HG02798 (cell line): Measurements from ENCODE around the gene DSG1.
"Not testable (repeated sequence)": the region's sequence is repeated elsewhere in the genome, so short reads cannot be mapped to it uniquely, and the experiment has no call there.

Source experiments
- ATAC-seq: cut with Tn5 transposase; IDR thresholded peaks from one replicate; pipeline ENCODE4 v1.9.1; 2021; ENCODE audit warnings: mild to moderate bottlenecking; ENCODE audit not compliant: unreplicated experiment, poor library complexity

DSG1 gene

GRCh38 chr18:31329787-31330438 is 12.0 kb downstream of the DSG1 start:
- ATAC-seq: no peak

GRCh38 chr18:31343454-31343853 is 25.5 kb downstream of the DSG1 start:
- ATAC-seq: no peak

DNA sequence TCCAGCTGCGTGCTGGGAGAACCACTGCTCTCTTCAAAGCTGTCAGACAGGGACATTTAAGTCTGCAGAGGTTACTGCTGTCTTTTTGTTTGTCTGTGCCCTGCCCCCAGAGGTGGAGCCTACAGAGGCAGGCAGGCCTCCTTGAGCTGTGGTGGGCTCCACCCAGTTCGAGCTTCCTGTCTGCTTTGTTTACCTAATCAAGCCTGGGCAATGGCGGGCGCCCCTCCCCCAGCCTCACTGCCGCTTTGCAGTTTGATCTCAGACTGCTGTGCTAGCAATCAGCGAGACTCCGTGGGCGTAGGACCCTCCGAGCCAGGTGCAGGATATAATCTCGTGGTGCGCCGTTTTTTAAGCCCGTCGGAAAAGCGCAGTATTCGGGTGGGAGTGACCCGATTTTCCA is 35.4 kb downstream of the DSG1 start:
- ATAC-seq: not testable (repeated sequence)

DNA sequence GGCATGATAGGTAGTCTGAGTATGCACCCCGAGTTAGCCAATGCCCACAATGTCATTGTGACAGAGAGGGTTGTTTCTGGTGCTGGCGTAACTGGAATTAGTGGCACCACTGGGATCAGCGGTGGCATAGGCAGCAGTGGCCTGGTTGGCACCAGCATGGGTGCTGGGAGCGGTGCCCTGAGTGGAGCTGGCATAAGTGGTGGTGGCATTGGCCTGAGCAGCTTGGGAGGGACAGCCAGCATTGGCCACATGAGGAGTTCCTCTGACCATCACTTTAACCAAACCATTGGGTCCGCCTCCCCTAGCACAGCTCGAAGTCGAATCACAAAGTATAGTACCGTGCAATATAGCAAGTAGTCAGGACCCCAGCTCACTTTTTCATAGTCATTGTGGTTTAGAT is 37.0 kb downstream of the DSG1 start:
- ATAC-seq: no peak

DNA sequence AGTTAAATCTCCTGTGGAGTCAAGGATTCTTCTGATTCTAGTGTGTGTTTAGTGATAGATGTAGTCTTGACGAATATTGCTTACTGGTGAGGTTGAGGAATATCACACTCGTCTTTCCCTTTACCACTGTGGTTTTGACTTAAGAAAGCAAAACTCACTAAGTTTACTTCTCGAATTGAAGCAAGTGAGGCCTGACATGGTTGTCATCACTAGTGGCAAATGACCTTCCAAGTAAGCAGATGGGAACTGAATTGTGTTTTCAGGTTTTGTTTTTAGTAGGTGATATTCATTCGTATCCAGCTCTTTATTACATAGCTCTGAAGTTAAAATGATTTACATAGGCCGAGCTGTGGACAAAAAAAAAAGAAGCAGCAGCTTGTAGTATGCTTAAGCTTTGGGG is 38.1 kb downstream of the DSG1 start:
- peak; percentile 51 for ATAC-seq

DNA sequence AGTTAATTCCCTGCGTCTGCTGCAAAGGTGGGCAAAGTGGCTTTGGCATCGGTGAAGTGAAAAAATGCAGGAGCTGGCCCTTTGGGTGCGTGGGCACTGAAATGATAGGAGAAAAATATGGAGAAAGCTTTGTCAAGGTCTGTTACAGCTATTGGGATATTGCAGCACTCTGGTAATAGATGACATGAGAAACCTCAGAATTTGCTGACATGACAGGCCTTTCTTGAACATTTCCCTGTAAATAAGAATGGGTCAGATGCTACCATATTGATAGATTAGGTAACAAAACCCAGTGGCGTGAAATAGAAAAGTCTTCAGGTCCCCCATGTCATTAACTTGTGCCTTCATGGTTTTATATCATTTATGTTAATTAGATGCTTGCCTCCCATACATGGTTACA is 46.2 kb downstream of the DSG1 start:
- ATAC-seq: no peak

DNA sequence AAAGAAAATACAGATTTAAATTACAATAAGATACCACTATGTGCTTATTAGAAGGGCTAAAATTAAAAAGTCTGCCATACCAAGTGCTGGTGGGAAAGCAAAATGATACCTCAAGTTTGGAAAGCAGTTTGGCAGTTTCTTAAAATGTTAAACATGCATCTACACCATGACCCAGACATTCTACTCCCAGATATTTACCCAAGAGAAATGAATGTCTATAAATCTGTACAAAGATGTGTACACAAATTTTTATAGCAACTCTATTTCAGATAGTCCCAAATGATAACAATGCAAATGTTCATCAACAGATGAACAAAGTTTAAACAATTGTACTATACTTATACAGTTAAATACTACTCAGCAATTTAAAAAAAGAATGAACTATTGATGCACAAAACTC is 51.5 kb downstream of the DSG1 start:
- no peak for ATAC-seq

GRCh38 chr18:31371989-31372388 is 54.0 kb downstream of the DSG1 start:
- ATAC-seq: no peak

DNA sequence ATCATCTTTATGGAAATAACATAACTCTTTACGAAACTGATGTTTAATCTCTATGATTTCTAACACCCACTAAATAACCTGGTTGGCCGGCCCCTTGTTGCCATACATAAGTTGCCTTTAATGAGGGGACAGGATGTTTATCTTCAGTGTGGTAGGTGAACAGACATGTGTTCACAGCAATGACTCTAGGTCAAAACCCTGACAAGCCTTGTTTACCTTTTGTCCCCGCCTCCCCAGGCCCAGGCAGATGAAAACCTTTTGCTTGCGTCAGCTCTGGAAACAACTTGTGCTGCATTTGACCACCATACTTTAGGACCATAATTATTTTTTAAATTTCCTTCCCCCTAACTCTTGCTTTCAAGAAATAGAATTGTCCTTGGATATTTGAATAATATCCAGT is 55.7 kb downstream of the DSG1 start:
- no peak for ATAC-seq

DNA sequence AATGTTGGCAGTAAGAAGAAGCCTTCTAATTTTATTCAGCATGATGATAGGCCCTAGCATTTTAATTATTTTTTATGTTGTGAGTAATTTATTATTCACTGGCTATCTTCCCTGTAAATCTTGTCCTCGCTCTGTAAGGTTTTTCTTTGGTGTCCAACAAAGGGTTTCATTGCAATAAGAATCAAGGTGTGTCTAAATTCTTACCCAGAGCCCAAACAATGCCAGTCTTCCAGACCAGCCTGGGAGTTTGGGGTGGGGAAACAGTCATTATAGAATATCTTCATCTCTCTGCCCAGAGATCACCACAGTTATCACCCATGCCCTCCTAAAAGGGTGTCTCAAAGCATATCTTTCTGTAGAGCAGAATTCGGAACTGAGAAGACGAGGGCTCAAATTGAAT is 58.5 kb downstream of the DSG1 start, which contains the start of gene DSG4:
DSG4 (plus strand) TSS at position 301 of the 400 bp plus-strand sequence. CDS start 135 bp downstream, outside the sequence.
- no peak for ATAC-seq

- ATAC-seq: no peak
These were observed 63.0 kb downstream of the DSG1 start for GRCh38 chr18:31380912-31381311.

- ATAC-seq: no peak
These were observed 64.1 kb downstream of the DSG1 start for GRCh38 chr18:31382107-31382506.

DNA sequence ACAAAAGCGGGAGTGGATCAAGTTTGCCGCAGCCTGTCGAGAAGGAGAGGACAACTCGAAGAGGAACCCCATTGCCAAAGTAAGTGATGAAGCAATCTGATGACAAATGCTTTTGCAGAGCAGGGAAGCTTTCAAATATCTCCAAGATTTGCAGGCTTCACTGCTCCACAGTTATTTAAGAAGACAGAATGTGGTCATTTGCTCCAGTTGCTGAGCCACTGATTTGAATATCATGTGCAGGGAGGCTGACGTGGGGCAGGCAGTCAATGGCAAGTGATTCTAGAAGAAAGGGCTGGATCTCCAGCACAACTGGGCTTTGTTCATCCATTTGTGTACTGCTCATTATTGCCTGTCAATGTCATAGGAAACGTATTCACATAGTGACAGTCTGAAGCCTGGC is 68.8 kb downstream of the DSG1 start:
- no peak for ATAC-seq

GRCh38 chr18:31393286-31393685 is 75.3 kb downstream of the DSG1 start:
- ATAC-seq: no peak

DNA sequence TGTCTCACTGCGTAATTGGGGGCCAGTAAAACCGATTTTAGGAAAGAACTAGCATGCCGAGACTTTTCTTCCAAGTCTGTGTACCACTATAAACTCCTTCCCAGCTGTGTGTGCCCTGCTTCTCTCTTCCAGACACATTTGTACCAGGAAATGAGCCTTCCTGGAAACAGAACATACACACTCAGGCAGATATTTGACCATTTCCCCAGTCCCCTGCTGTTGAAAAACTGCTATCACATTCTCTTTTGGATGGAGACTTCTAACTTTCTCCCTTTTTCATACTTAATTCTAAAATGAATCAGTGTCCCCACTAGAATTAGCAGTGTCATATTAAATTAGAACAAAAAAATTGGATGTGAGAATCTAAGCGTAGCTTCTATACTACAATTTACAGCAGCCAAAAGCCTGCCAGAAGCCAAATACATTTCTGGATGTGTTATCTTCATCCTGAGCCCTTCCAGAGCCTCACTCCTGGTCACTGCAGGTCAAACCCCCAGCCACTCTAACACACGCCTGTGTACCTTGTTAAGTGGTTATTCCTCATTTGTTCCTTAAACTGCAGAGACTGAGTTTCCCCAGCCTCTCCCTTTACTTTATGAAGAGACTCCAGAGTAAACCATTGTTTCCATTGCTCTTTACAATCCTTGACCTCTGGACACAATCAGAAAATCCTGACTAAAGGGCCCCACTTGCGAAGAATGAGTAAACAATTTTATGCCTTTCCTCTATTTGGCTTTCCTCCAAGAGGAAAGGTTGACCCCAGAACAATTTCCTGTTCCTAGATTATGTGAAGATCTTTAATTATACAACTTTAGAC is 79.0 kb downstream of the DSG1 start:
- no peak for ATAC-seq

GRCh38 chr18:31398191-31398590 is 80.2 kb downstream of the DSG1 start:
- ATAC-seq: no peak

- no peak for ATAC-seq
These were observed 81.5 kb downstream of the DSG1 start for GRCh38 chr18:31399306-31400032.

GRCh38 chr18:31401156-31402025 is 83.4 kb downstream of the DSG1 start:
- no peak for ATAC-seq

DNA sequence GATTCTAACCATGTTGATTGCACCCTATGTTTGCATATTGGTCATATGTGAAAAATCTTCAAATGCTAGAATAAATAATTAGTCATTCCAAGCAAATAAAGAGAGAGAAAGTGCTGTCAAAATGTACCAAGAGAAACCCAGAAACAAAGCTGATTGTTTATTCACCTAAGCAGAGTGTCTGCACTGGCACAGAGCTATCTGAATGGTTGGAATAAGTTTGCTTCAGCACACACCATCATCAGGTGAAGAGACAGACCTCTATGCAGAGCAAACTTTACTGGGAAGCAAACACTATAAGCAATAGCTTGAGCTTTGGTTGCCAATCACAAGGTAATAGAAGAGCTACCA is 84.0 kb downstream of the DSG1 start:
- ATAC-seq: no peak

- no peak for ATAC-seq
These were observed 85.4 kb downstream of the DSG1 start for GRCh38 chr18:31403409-31403808.
